Left ventricle myocardium inferior (tissue), 1 donor: ENCODE measurements around the gene MFSD6L. TPM values are rescaled to one million over a fixed set of nuclear protein-coding genes. Genes with fewer than 3 reads are reported as not detected.

ENCODE experiments used
- DNase-seq: peaks from one replicate; pipeline ENCODE4 v3.0.0-alpha.2; 2020
- H3K27ac ChIP-seq: fragments of 200-600 bp; replicated peaks from 2 replicates; pipeline ENCODE4 v1.8.0; 2021
- H3K27me3 ChIP-seq: fragments of 200-600 bp; 2 replicates; pipeline ENCODE4 v1.8.0; 2021; ENCODE audit warnings: low read depth
- H3K36me3 ChIP-seq: fragments of 200-600 bp; 2 replicates; pipeline ENCODE4 v1.8.0; 2021
- H3K4me1 ChIP-seq: fragments of 200-600 bp; 2 replicates; pipeline ENCODE4 v1.8.0; 2021
- H3K4me3 ChIP-seq: fragments of 200-600 bp; 2 replicates; pipeline ENCODE4 v1.8.0; 2021; ENCODE audit warnings: mild to moderate bottlenecking, moderate library complexity
- H3K9me3 ChIP-seq: fragments of 200-600 bp; replicated peaks from 2 replicates; pipeline ENCODE4 v1.8.0; 2021
- CTCF ChIP-seq: fragments of 200-600 bp; IDR thresholded peaks from 2 replicates; pipeline ENCODE4 v1.8.0; 2021; ENCODE audit warnings: antibody characterized with exemption, mild to moderate bottlenecking, borderline replicate concordance
- intact Hi-C: fragments of 100-400 bp; cut with micrococcal nuclease; formaldehyde crosslinking; loops from one replicate; pipeline ENCODE4 v1.11.0; 2022
- total RNA-seq: library from RNA; stranded (reverse); fragmentation: NEBNext Ultra II Directional; extraction: Animal tissue kit (Norgen Biotek cat#: 25700); gene quantifications from one replicate; pipeline ENCODE4 v1.2.1, GENCODE V29; 2021
- donor health status: DM: no; HTN: yes; CAD: no; lungs with severe emphysema.

The MFSD6L gene
- total RNA-seq, 1 donor from 2014 or later = not detected

DNA sequence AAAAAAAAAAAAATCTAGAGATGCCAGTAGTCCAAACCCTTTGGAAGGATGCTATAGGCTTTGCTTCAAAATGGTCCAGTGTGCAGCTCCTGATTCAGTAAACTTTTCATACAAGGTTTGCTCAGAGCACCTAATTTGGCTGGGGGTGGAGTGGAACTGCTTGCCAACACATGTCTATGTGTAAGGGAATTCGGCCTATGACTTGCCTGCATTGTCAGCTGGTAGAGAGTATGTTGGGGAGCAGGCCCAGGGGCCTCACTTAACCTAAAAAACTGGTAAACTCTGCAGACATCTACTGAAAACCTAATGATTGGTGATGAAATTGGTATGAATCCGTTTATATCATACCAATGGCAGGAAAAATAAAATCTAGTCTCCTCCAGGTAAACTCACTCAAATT is 1.5 kb upstream of the MFSD6L start:
- DNase-seq = no peak
- peaks cover 9% of the 10 kb centered on the region for H3K4me1 ChIP-seq
- H3K9me3 ChIP-seq = no peaks in the 10 kb centered on the region
- H3K27me3 ChIP-seq = peaks cover 14% of the 10 kb centered on the region
- TF ChIP-seq CTCF = no peak
- intact Hi-C loops = loop anchor here (10.0 kb wide), 1 partner anchor 94 kb away; no protein-coding TSS in a partner anchor
- no peak overlapping the region for H3K4me3 ChIP-seq
- no peak overlapping the region for H3K27ac ChIP-seq
- H3K36me3 ChIP-seq = no peaks in the 10 kb centered on the region

DNA sequence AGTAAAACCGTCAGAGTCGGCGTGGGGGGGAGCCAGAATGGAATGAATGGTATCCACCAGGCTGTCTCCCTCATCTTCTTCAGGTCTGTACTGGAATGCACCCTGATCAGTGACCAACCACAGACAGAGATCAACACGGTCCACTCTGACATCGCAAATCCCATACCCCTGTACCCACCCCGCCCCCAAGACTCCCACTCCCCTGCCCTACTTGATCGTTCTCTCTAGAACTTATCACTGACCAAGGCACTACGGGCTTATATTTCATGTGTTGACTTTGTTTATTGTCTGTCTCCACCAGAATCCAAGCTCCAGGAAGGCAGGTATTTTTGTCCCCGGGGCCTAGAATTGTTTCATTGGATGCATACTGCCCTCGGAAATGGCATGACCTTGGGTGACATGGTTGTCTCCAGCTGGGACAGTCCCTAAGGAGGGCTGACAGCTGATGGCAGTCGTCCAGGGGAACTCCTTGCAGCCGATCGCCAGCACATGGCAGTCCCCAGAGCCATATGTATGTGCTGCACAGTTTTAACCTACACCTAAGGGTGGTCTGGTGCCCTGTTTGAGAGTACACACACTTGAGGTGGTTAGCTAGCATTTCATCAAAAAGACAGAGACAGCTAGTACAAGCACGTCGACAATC is 526 bp upstream of the MFSD6L start:
- intact Hi-C loops = loop anchor here (10.0 kb wide), 1 partner anchor 95 kb away; no protein-coding TSS in a partner anchor
- peaks cover 14% of the 10 kb centered on the region for H3K27me3 ChIP-seq
- no peaks in the 10 kb centered on the region for H3K9me3 ChIP-seq
- no peak for TF ChIP-seq CTCF
- H3K27ac ChIP-seq = no peak overlapping the region
- H3K36me3 ChIP-seq = no peaks in the 10 kb centered on the region
- H3K4me3 ChIP-seq = peak overlapping the region; percentile 11
- peaks cover 9% of the 10 kb centered on the region for H3K4me1 ChIP-seq
- no peak for DNase-seq

GRCh38 chr17:8798176-8798845 is 854 bp downstream of the MFSD6L start:
- Histone ChIP-seq H3K4me1 (peaks cover 9% of the 10 kb centered on the region), H3K27me3 (peaks cover 14% of the 10 kb centered on the region), H3K27ac (no peak overlapping the region), H3K36me3 (no peaks in the 10 kb centered on the region), H3K4me3 (no peak overlapping the region), H3K9me3 (no peaks in the 10 kb centered on the region)
- intact Hi-C loops = no loop called here
- no peak for TF ChIP-seq CTCF
- DNase-seq = no peak

DNA sequence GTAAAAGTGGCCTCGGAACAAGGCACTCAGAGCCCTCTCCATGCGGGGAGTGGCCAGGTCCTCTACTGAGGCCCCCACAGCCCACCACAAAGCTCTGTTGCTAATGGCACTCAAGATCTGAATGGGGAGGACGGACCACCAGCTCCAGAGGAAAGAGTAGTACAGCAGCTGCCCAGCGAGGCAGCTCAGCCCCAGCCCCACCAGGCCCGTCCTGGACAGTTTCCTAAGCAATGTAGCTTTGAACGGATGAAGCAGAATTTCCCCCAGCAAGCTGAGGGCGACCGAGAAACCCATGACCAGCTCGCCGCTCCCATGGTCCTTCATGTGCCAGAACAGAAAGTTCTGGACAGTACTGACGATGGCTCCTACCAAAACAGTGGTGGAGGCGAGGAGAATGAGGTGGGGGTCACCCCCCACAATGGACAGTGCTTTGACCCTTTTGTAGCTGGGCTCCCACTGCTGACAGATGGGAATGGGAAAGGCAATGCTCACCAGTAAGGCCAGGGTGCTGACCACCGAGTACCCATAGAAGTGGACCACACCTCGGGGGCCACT is 1.5 kb downstream of the MFSD6L start:
- no peak for DNase-seq
- intact Hi-C loops = no loop called here
- no peaks in the 10 kb centered on the region for H3K9me3 ChIP-seq

GRCh38 chr17:8794636-8795035 is 4.5 kb downstream of the MFSD6L start:
- Histone ChIP-seq H3K4me1 (peaks cover 5% of the 10 kb centered on the region), H3K27ac (no peak overlapping the region), H3K27me3 (peaks cover 10% of the 10 kb centered on the region), H3K36me3 (no peaks in the 10 kb centered on the region), H3K9me3 (peaks cover 12% of the 10 kb centered on the region), H3K4me3 (no peak overlapping the region)
- intact Hi-C loops = no loop called here
- no peak for TF ChIP-seq CTCF
- no peak for DNase-seq

More for the DNA sequence above, 1.5 kb downstream of the MFSD6L start:
- Histone ChIP-seq H3K27ac (no peak overlapping the region), H3K36me3 (no peaks in the 10 kb centered on the region), H3K4me3 (no peak overlapping the region), H3K4me1 (peaks cover 9% of the 10 kb centered on the region), H3K27me3 (peaks cover 14% of the 10 kb centered on the region)
- TF ChIP-seq CTCF = no peak
